KMS-11 (cell line): ENCODE data around the gene ABCD1.

Source experiments
- H2AFZ ChIP-seq: fragments of 200-600 bp; sonication (generic); 2 replicates; pipeline ENCODE4 v1.6.1; 2016; ENCODE audit warnings: antibody characterized with exemption, mixed run types, low read depth
- H3K27ac ChIP-seq: fragments of 200-600 bp; sonication (generic); 2 replicates; pipeline ENCODE4 v1.6.1; 2016; ENCODE audit warnings: mild to moderate bottlenecking, mixed run types
- H3K27me3 ChIP-seq: fragments of 200-600 bp; sonication (generic); 2 replicates; pipeline ENCODE4 v1.6.1; 2017; ENCODE audit warnings: mild to moderate bottlenecking, low read depth, mixed run types, moderate library complexity; ENCODE audit not compliant: insufficient read depth
- H3K36me3 ChIP-seq: fragments of 200-600 bp; sonication (generic); 2 replicates; pipeline ENCODE4 v1.6.1; 2017; ENCODE audit warnings: mild to moderate bottlenecking, mixed run types; ENCODE audit not compliant: insufficient read depth
- H3K4me1 ChIP-seq: fragments of 200-600 bp; sonication (generic); 2 replicates; pipeline ENCODE4 v1.6.1; 2016; ENCODE audit warnings: mild to moderate bottlenecking, low read depth, mixed run types; ENCODE audit not compliant: poor library complexity, severe bottlenecking
- H3K4me2 ChIP-seq: fragments of 200-600 bp; sonication (generic); 2 replicates; pipeline ENCODE4 v1.7.0; 2016; ENCODE audit warnings: mild to moderate bottlenecking, mixed run types
- H3K4me3 ChIP-seq: fragments of 200-600 bp; sonication (generic); IDR thresholded peaks from 2 replicates; pipeline ENCODE4 v1.6.1; 2017; ENCODE audit warnings: low read depth, low read length, mixed read lengths; ENCODE audit not compliant: insufficient read depth
- H3K79me2 ChIP-seq: fragments of 200-600 bp; sonication (generic); 2 replicates; pipeline ENCODE4 v1.6.1; 2016; ENCODE audit warnings: low read depth, mixed run types; ENCODE audit not compliant: insufficient read depth
- H3K9ac ChIP-seq: fragments of 200-600 bp; sonication (generic); 2 replicates; pipeline ENCODE4 v1.6.1; 2016; ENCODE audit warnings: mild to moderate bottlenecking, mixed run types
- H4K20me1 ChIP-seq: fragments of 200-600 bp; sonication (generic); 2 replicates; pipeline ENCODE4 v1.6.1; 2016; ENCODE audit warnings: mild to moderate bottlenecking, mixed run types; ENCODE audit not compliant: insufficient read depth
- TF ChIP-seq, protein P1 (sequence below): fragments of 200-600 bp; sonication (generic); conservative IDR thresholded peaks from 2 replicates; pipeline ENCODE4 v1.6.1; 2017; ENCODE audit warnings: low read depth, mild to moderate bottlenecking, antibody characterized with exemption, low read length, moderate library complexity, mixed read lengths

Gene ABCD1

DNA sequence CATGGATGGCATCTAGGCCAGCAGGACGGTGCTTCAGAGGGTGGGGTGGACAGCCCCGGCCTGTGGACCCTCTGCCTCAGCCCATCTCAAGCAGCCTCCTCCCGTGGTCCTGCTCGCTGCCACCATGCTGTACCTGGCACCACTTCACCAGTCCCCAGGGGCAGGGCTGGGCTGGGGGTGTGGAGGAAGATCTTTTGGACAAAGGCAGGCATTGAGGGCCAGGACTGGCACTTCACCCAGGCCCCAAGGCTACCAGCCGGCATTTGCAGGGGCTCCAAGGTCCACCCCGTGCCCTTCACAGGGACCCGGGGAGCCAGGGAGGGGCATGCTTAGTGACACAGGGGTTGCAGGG is 40.1 kb downstream of the ABCD1 start:
- H3K27me3 ChIP-seq: no peaks in the 10 kb centered on the region
- no peaks in the 10 kb centered on the region for H3K36me3 ChIP-seq
- no peak overlapping the region for H3K9ac ChIP-seq
- H4K20me1 ChIP-seq: no peaks in the 10 kb centered on the region
- no peak overlapping the region for H3K4me3 ChIP-seq
- H3K4me2 ChIP-seq: no peak overlapping the region
- no peak overlapping the region for H2AFZ ChIP-seq
- H3K79me2 ChIP-seq: no peaks in the 10 kb centered on the region
- no peaks in the 10 kb centered on the region for H3K4me1 ChIP-seq
- TF ChIP-seq, protein P1, sequence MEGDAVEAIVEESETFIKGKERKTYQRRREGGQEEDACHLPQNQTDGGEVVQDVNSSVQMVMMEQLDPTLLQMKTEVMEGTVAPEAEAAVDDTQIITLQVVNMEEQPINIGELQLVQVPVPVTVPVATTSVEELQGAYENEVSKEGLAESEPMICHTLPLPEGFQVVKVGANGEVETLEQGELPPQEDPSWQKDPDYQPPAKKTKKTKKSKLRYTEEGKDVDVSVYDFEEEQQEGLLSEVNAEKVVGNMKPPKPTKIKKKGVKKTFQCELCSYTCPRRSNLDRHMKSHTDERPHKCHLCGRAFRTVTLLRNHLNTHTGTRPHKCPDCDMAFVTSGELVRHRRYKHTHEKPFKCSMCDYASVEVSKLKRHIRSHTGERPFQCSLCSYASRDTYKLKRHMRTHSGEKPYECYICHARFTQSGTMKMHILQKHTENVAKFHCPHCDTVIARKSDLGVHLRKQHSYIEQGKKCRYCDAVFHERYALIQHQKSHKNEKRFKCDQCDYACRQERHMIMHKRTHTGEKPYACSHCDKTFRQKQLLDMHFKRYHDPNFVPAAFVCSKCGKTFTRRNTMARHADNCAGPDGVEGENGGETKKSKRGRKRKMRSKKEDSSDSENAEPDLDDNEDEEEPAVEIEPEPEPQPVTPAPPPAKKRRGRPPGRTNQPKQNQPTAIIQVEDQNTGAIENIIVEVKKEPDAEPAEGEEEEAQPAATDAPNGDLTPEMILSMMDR: no peak
- H3K27ac ChIP-seq: no peak overlapping the region

DNA sequence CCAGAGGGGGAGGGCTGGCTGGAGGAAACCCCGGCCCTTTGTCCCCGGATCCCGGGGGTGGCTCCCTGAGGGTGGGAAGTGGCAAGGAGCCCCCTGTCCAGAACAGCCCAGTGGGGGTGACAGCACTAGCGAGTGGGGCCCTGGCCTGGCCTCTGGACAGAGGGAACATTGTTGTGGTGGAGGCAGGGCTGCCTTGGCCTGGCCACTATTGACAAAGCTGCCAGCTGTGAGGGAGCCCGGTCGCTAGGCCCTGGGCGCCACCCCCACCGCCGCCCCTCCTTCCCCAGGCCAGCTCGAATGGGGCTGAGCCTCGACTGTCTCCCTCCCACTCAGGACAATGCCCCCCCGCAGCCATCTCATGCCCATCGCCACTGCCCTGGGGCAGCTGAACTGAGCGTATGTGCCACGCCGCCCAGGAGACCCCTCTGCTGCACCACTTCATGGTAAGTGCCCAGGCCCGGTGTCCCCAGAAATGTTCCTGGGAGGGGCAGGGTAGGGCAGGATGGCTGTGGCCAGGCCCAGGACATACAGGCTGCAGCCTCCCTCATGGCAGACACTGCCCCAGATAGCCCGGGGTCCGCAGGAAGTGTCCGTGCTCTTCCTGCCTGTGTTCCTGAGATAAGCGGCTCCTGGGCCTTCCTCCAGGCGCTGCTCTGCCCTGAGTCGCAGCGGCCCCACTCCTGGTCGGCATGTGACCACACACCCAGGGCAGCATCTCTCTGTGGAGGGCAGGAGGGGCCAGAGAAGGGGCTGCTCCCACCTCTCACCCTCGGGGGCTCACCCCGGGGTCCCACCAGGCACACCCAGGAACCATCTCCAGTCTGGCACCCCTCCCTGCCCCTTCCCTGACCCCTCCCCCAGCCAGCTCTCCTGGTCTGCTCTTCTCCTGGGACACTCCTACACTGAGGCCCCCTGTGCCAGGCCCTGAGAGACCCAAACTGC is 40.8 kb downstream of the ABCD1 start:
- Histone ChIP-seq H3K36me3 (no peaks in the 10 kb centered on the region), H3K4me2 (no peak overlapping the region), H3K4me3 (no peak overlapping the region), H3K9ac (no peak overlapping the region), H3K79me2 (no peaks in the 10 kb centered on the region), H3K27ac (no peak overlapping the region), H2AFZ (no peak overlapping the region), H4K20me1 (no peaks in the 10 kb centered on the region), H3K4me1 (no peaks in the 10 kb centered on the region), H3K27me3 (no peaks in the 10 kb centered on the region; the same call in 1 of the 2 replicates)
- TF ChIP-seq, protein P1: no peak

DNA sequence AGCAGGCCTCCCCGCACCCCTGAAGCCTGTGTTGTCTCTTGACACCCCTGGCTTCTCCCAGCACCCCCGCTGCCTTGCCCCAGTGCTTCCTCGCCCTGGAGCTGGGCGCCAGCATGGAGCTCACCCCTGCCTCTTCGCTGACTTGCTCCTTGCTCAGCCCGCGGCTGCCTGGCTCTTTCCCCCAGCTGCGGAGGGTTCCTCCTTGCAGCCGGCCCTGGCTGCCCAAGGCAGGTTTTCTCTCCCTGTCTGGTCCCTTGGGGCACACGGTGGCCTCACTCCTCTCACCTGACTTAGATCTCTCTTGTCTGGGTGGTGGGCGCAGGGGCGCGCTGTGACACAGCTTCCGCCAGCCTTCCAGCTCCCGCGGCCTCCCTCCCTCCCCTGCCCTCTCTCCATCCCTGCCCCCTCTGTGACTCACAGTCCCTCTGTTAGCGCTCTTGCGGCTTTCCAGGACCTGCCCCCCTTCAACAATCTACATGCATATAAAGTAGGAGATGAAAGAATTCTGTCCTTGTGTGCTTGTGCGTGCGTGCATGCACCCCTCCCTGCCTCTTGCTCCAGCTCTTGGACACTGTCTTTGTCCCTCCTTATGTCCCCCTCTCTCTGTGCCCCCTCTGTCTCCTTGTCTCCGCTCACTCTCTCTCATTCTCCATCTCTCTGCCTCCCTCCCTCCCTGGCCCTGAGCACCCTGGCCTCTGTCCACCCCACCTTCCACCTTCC is 41.6 kb downstream of the ABCD1 start:
- H3K27ac ChIP-seq: no peak overlapping the region
- no peak overlapping the region for H3K9ac ChIP-seq
- TF ChIP-seq, protein P1: no peak
- H3K36me3 ChIP-seq: no peaks in the 10 kb centered on the region
- H3K27me3 ChIP-seq: no peaks in the 10 kb centered on the region; the same call in 1 of the 2 replicates
- no peaks in the 10 kb centered on the region for H3K4me1 ChIP-seq
- H3K79me2 ChIP-seq: no peaks in the 10 kb centered on the region
- no peaks in the 10 kb centered on the region for H4K20me1 ChIP-seq
- H3K4me3 ChIP-seq: no peak overlapping the region
- H2AFZ ChIP-seq: no peak overlapping the region
- H3K4me2 ChIP-seq: no peak overlapping the region

DNA sequence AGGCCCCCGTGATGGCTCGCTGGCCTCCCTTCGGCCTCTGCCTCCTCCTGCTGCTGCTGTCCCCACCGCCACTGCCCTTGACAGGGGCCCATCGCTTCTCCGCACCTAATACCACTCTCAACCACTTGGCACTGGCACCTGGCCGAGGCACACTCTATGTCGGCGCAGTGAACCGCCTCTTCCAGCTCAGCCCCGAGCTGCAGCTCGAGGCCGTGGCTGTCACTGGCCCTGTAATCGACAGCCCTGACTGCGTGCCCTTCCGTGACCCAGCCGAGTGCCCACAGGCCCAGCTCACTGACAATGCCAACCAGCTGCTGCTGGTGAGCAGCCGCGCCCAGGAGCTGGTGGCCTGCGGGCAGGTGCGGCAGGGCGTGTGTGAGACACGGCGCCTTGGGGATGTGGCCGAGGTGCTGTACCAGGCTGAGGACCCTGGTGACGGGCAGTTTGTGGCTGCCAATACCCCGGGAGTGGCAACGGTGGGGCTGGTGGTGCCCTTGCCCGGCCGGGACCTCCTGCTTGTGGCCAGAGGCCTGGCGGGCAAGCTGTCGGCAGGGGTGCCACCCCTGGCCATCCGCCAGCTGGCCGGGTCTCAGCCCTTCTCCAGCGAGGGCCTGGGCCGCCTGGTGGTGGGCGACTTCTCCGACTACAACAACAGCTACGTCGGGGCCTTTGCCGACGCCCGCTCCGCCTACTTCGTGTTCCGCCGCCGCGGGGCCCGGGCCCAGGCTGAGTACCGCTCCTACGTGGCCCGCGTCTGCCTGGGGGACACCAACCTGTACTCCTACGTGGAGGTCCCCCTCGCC is 42.4 kb downstream of the ABCD1 start:
- Histone ChIP-seq H3K9ac (no peak overlapping the region), H3K79me2 (no peaks in the 10 kb centered on the region), H3K4me3 (no peak overlapping the region), H3K36me3 (no peaks in the 10 kb centered on the region), H3K27me3 (no peaks in the 10 kb centered on the region; the same call in 1 of the 2 replicates), H2AFZ (no peak overlapping the region), H3K4me2 (no peak overlapping the region), H3K4me1 (no peaks in the 10 kb centered on the region), H3K27ac (no peak overlapping the region), H4K20me1 (no peaks in the 10 kb centered on the region)
- TF ChIP-seq, protein P1: no peak
